NT2/D1 (cell line): ENCODE results near the gene NPHS1.

Experiments used
- DNase-seq: peaks from one replicate; pipeline ENCODE4 v3.0.0-alpha.2; 2011; ENCODE audit warnings: low read depth, low spot score
- H3K27me3 ChIP-seq: 2 replicates; pipeline ENCODE4 v1.6.0; 2011; ENCODE audit warnings: mild to moderate bottlenecking; ENCODE audit not compliant: insufficient read length, insufficient read depth
- H3K36me3 ChIP-seq: 2 replicates; pipeline ENCODE4 v1.6.1; 2011; ENCODE audit warnings: mild to moderate bottlenecking, low read length, mixed read lengths; ENCODE audit not compliant: insufficient read depth, insufficient read length
- H3K4me1 ChIP-seq: 2 replicates; pipeline ENCODE4 v1.5.1; 2011; ENCODE audit not compliant: insufficient read depth, insufficient read length
- H3K4me3 ChIP-seq: 2 replicates; pipeline ENCODE4 v1.5.1; 2011; ENCODE audit warnings: low read depth; ENCODE audit not compliant: insufficient read length
- H3K9ac ChIP-seq: 2 replicates; pipeline ENCODE4 v1.6.0; 2011; ENCODE audit warnings: low read depth; ENCODE audit not compliant: insufficient read length
- H3K9me3 ChIP-seq: 2 replicates; pipeline ENCODE4 v1.5.1; 2011; ENCODE audit warnings: mild to moderate bottlenecking, low read length; ENCODE audit not compliant: insufficient read depth
- SUZ12 ChIP-seq: IDR thresholded peaks from 2 replicates; pipeline ENCODE4 v1.6.1; 2011; ENCODE audit not compliant: insufficient read length, insufficient read depth; ENCODE audit errors: extremely low read depth
- YY1 ChIP-seq: IDR thresholded peaks from 2 replicates; pipeline ENCODE4 v1.6.1; 2011; ENCODE audit not compliant: insufficient read length, insufficient read depth
- ZNF274 ChIP-seq: IDR thresholded peaks from 2 replicates; pipeline ENCODE4 v1.6.1; 2011; ENCODE audit warnings: mild to moderate bottlenecking, low read depth, low read length

The NPHS1 gene

GRCh38 chr19:35813043-35813890 is 39.0 kb downstream of the NPHS1 start:
- no peaks in the 10 kb centered on the region for H3K27me3 ChIP-seq
- H3K9ac ChIP-seq: no peak overlapping the region
- H3K4me3 ChIP-seq: no peak overlapping the region

DNA sequence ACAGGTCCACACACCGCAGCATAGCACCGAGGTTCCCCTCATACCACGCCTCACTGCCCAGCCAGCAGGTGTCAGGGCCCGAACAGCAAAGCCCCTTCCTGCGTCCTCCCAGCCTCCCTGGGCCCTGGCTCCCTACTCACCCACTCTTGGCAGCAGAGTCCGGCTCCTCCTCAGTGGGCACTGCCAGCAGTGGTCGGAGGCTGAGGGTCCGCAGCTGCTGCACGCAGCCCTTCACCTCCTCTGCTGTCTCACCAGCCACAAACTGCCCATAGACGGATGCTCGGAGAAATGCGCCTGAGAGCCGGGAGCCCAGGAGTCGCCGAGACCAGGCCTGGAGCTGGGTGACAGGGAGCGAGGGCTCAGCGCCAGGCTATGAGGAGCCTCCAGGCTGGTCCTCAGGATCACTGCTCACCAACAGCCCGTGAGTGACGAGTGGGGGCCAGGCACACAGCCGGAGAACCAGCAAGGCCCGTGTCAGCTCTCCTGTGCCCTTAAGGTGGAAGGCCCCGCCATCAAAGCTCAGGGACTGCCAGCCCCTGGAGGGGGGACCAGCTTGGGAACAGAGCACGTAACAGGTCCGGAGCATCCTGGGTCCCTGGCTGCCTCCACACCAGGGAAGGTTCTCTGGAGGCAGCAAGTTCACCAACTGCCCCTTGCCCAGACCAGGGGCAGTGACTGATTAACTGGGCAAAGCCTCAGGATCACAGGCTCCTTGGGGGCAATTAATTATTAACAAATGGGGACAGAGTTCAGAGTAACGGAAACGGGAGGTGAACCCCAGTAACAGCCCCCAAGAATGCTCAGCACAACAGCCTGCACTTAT is 39.9 kb downstream of the NPHS1 start, which contains the start of gene PRODH2:
TSS of gene PRODH2 (minus strand) at position 626 of the 823 bp plus-strand sequence. CDS start at position 586, 40 bp downstream.
- no peak within 1 kb of the TSS for H3K9ac ChIP-seq
- TF ChIP-seq YY1 (no peak), ZNF274 (no peak), SUZ12 (no peak)
- H3K4me1 ChIP-seq: peaks cover 5% of the 10 kb centered on the region
- H3K4me3 ChIP-seq: no peak within 1 kb of the TSS
- no peaks in the 10 kb centered on the region for H3K9me3 ChIP-seq
- H3K36me3 ChIP-seq: no peaks in the 10 kb centered on the region
- no peak for DNase-seq
- no peaks in the 10 kb centered on the region for H3K27me3 ChIP-seq

More at GRCh38 chr19:35813043-35813890, 39.0 kb downstream of the NPHS1 start:
- H3K4me1 ChIP-seq: peaks cover 5% of the 10 kb centered on the region
- TF ChIP-seq YY1: no peak
- TF ChIP-seq SUZ12: no peak
- TF ChIP-seq ZNF274: no peak
- H3K9me3 ChIP-seq: no peaks in the 10 kb centered on the region
- H3K36me3 ChIP-seq: no peaks in the 10 kb centered on the region
- no peak for DNase-seq

DNA sequence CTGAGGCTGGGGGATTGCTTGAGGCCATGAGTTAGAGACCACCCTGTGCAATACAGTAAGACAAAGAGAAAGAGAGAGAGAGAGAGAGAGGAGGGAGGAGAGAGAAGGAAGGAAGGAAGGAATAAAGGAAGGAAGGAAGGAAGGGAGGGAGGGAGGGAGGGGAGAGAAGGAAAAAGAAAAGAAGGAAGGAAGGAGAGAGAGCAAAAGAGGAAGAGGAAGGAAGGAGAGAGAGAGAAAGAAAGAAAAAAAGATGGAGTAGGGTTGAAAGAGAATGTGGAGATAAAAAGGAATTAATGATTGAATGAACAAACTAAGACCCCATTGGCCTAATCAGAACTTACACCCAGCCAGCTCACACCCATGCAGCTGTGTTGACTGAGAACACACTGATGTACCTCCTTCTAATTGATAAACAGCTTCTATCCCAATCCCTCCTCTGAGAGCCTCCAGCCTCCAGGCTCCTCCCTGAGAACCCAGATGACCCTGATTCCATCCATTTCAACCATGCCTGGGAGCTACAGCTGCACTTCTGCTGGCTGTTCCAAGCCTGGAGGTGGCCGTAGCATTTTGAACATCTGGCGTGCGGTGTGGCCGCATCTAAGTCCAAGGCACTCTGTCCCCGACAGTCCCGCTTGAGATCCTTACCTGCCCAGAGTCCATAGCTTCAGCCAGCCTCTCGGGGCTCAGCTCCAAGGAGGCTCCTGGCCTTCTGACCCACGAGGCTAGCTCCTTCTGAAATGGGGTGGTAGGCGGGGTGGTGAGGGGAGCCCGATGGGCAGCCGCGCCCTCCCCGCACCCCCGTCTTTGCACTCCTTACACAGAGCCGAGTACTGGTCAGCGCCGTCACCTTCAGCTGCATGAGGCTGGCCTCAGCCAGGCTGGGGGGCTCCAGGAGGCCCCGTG is 40.7 kb downstream of the NPHS1 start:
- Histone ChIP-seq H3K36me3 (no peaks in the 10 kb centered on the region), H3K27me3 (no peaks in the 10 kb centered on the region), H3K4me1 (peaks cover 5% of the 10 kb centered on the region), H3K9me3 (no peaks in the 10 kb centered on the region), H3K9ac (no peak overlapping the region), H3K4me3 (no peak overlapping the region)
- no peak for DNase-seq
- TF ChIP-seq ZNF274: no peak
- TF ChIP-seq YY1: no peak
- no peak for TF ChIP-seq SUZ12

GRCh38 chr19:35807633-35808032 is 44.7 kb downstream of the NPHS1 start:
- no peaks in the 10 kb centered on the region for H3K9me3 ChIP-seq
- no peak overlapping the region for H3K4me3 ChIP-seq
- DNase-seq: no peak
- no peaks in the 10 kb centered on the region for H3K27me3 ChIP-seq
- H3K9ac ChIP-seq: no peak overlapping the region
- TF ChIP-seq ZNF274: no peak
- H3K36me3 ChIP-seq: no peaks in the 10 kb centered on the region
- H3K4me1 ChIP-seq: no peaks in the 10 kb centered on the region

GRCh38 chr19:35806597-35806996 is 45.7 kb downstream of the NPHS1 start:
- Histone ChIP-seq H3K9ac (no peak overlapping the region), H3K4me3 (no peak overlapping the region), H3K36me3 (no peaks in the 10 kb centered on the region), H3K9me3 (no peaks in the 10 kb centered on the region), H3K27me3 (no peaks in the 10 kb centered on the region), H3K4me1 (no peaks in the 10 kb centered on the region)
- DNase-seq: no peak
- TF ChIP-seq ZNF274 (no peak), SUZ12 (no peak)

DNA sequence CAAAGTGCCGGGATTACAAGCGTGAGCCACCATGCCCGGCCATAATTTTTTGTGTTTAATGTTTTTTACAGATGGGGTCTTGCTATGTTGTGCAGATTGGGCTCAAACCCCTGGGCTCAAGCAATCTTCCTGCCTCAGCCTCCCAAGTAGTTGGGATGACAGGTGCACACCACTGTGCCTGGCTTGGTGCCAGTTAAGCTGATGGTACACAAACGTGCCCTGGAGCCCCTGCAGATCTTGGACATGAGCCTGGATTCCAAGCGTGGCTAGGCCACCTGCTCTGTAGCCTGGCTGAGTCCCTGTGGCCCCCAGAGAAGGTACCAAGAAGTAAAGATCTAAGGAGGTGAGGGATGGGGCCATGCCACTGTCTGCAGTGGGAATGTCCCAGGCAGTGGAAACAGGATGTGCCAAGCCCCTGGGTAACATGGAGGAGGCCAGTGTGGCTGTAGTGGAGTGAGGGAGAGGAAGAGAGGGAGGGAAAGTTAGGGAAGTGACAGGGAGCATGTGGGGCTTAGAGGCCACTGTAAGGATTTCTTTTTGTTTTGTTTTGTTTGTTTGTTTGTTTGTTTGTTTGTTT is 46.7 kb downstream of the NPHS1 start:
- Histone ChIP-seq H3K27me3 (no peaks in the 10 kb centered on the region), H3K36me3 (no peaks in the 10 kb centered on the region), H3K9me3 (no peaks in the 10 kb centered on the region), H3K4me1 (no peaks in the 10 kb centered on the region), H3K9ac (no peak overlapping the region), H3K4me3 (no peak overlapping the region)
- DNase-seq: no peak
- no peak for TF ChIP-seq ZNF274
- TF ChIP-seq SUZ12: no peak
- TF ChIP-seq YY1: no peak
